HFFc6 (cell line): ENCODE results near the gene ADK. TPM values are rescaled to one million over a fixed set of nuclear protein-coding genes. Genes with fewer than 3 reads are reported as not detected.

Source experiments
- DNase-seq: peaks from one replicate; pipeline ENCODE4 v3.0.0-alpha.2; 2018
- H3K27ac Mint-ChIP-seq: 2 replicates; pipeline ENCODE4 v1.8.0; 2020; ENCODE audit warnings: mild to moderate bottlenecking, mixed read lengths
- H3K27me3 Mint-ChIP-seq: 2 replicates; pipeline ENCODE4 v1.8.0; 2021; ENCODE audit warnings: mild to moderate bottlenecking, moderate library complexity, mixed read lengths; ENCODE audit not compliant: insufficient read depth
- H3K36me3 Mint-ChIP-seq: 2 replicates; pipeline ENCODE4 v1.8.0; 2021; ENCODE audit warnings: low read depth, mixed read lengths
- H3K4me1 Mint-ChIP-seq: 2 replicates; pipeline ENCODE4 v1.8.0; 2020; ENCODE audit warnings: low read depth, mixed read lengths
- H3K4me3 Mint-ChIP-seq: 2 replicates; pipeline ENCODE4 v1.8.0; 2020; ENCODE audit warnings: mild to moderate bottlenecking, moderate library complexity, mixed read lengths
- H3K9me3 Mint-ChIP-seq: 2 replicates; pipeline ENCODE4 v1.8.0; 2020; ENCODE audit warnings: mild to moderate bottlenecking, mixed read lengths
- CTCF ChIP-seq: fragments of 200-600 bp; sonication (generic); IDR thresholded peaks from 2 replicates; pipeline ENCODE4 v1.5.0; 2021; ENCODE audit warnings: antibody characterized with exemption, mild to moderate bottlenecking
- total RNA-seq, 6 experiments: library from RNA; stranded (reverse); fragmentation: NEBNext Ultra II Directional; extraction: Animal tissue kit (Norgen Biotek cat#: 25700); gene quantifications; 2 replicates in 1 of 6; 3 replicates in 5 of 6; pipeline ENCODE4 v1.2.3, GENCODE V29; 2021

Gene ADK
- total RNA-seq, 6 experiments from 2014 or later: 74.1 to 97.6 (median 86.0) TPM

- Mint-ChIP-seq H3K9me3 (no peaks in the 10 kb centered on the region), H3K4me3 (no peak overlapping the region), H3K4me1 (peaks cover 2% of the 10 kb centered on the region; the same call in 1 of the 2 replicates), H3K27me3 (no peaks in the 10 kb centered on the region), H3K36me3 (peaks cover 6% of the 10 kb centered on the region; the same call in 1 of the 2 replicates), H3K27ac (no peak overlapping the region)
- TF ChIP-seq CTCF: no peak
- no peak for DNase-seq
Observed at GRCh38 chr10:74243067-74243466, 92.0 kb downstream of the ADK start.

GRCh38 chr10:74244097-74244685 is 93.2 kb downstream of the ADK start:
- no peaks in the 10 kb centered on the region for H3K4me1 Mint-ChIP-seq
- no peaks in the 10 kb centered on the region for H3K27me3 Mint-ChIP-seq
- TF ChIP-seq CTCF: peak; percentile 90
- no peaks in the 10 kb centered on the region for H3K9me3 Mint-ChIP-seq
- peaks cover 6% of the 10 kb centered on the region; the same call in 1 of the 2 replicates for H3K36me3 Mint-ChIP-seq
- no peak overlapping the region for H3K27ac Mint-ChIP-seq
- no peak overlapping the region for H3K4me3 Mint-ChIP-seq
- peak; percentile 16 for DNase-seq

- Mint-ChIP-seq H3K36me3 (peaks cover 6% of the 10 kb centered on the region; the same call in 1 of the 2 replicates), H3K4me3 (no peak overlapping the region), H3K27me3 (no peaks in the 10 kb centered on the region), H3K9me3 (no peaks in the 10 kb centered on the region), H3K27ac (no peak overlapping the region), H3K4me1 (peaks cover under 1% of the 10 kb centered on the region; the same call in 1 of the 2 replicates)
- no peak for TF ChIP-seq CTCF
- no peak for DNase-seq
Observed at GRCh38 chr10:74244807-74245206, 93.8 kb downstream of the ADK start.

- Mint-ChIP-seq H3K27me3 (no peaks in the 10 kb centered on the region), H3K4me3 (no peak overlapping the region), H3K9me3 (no peaks in the 10 kb centered on the region), H3K27ac (no peak overlapping the region), H3K4me1 (peaks cover 15% of the 10 kb centered on the region), H3K36me3 (peaks cover 6% of the 10 kb centered on the region; the same call in 1 of the 2 replicates)
- TF ChIP-seq CTCF: no peak
- DNase-seq: no peak
Observed at GRCh38 chr10:74246495-74246894, 95.5 kb downstream of the ADK start.

GRCh38 chr10:74249865-74250264 is 98.8 kb downstream of the ADK start:
- TF ChIP-seq CTCF: no peak

More at GRCh38 chr10:74249865-74250264, 98.8 kb downstream of the ADK start:
- no peaks in the 10 kb centered on the region for H3K36me3 Mint-ChIP-seq
- no peak for DNase-seq
- no peak overlapping the region for H3K4me3 Mint-ChIP-seq
- no peaks in the 10 kb centered on the region for H3K9me3 Mint-ChIP-seq
- H3K27ac Mint-ChIP-seq: no peak overlapping the region
- H3K27me3 Mint-ChIP-seq: no peaks in the 10 kb centered on the region; the same call in 1 of the 2 replicates
- H3K4me1 Mint-ChIP-seq: peaks cover 23% of the 10 kb centered on the region
